H54 (cell line): ENCODE measurements around the gene TMTC1.
"Not testable (repeated sequence)": the region's sequence is repeated elsewhere in the genome, so short reads cannot be mapped to it uniquely, and the experiment has no call there.

Source experiments
- DNase-seq: peaks from one replicate; pipeline ENCODE4 v3.0.0; 2011; ENCODE audit warnings: low spot score, mixed read lengths; ENCODE audit not compliant: insufficient read length
- FAIRE-seq: peaks from 3 replicates; lab custom pipeline; 2011; peaks lifted over from hg19 to GRCh38; lab: Jason Lieb, UNC
- POLR2A ChIP-seq: IDR thresholded peaks from 2 replicates; pipeline ENCODE4 v1.6.1; 2011; ENCODE audit warnings: low read depth, mild to moderate bottlenecking, low read length

TMTC1 gene

DNA sequence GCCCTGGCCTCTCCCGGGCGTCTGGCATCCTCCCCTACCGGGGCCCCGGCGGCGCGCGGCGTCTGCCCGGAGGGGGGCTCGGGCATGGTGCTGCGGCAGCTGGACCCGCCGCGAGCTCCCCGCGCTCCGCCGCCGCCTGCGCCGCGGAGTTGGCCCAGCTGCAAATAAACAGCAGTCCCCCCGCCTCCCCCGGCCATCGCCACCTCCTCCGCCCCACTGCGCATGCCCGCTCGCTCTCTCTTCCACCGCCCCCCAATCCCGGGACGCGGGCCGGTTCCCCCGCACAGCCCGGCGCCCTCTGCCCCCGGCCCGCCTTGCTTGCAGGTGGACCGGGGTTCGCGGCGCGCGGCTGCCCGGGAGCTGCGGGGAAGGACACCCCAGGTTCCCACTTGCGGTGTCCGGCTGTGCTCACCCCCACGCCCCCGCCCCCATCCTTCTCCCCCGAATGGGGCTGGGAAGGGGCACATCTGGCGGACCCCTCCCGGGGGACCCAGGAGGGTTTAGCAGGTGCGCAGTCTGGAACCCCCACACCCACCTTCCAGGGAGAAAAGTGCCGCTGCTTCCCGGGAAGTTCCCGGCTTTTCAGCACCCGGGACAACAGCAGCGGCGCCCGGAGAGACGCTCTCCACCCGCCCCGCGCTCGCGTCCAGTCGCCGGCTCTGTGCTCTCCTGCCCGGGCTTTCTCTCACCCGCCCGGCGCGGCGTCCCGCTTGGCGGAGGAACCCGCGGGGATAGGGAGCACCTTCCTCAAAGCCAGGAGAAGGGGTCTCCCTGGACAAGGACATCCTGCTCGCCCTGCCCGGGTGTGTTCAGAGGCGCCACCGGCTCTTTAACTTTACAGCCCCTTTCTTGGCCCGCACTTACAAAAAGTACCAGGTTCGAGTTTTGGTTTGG lies at the start of gene TMTC1:
Gene TMTC1 (minus strand): TSS at position 170 of the 894 bp plus-strand sequence. CDS start 191 bp downstream, outside the sequence.
- TF ChIP-seq POLR2A = peak; percentile 42; the same call in 1 of the 2 replicates
- DNase-seq = peak; percentile 50
- FAIRE-seq = no peak

DNA sequence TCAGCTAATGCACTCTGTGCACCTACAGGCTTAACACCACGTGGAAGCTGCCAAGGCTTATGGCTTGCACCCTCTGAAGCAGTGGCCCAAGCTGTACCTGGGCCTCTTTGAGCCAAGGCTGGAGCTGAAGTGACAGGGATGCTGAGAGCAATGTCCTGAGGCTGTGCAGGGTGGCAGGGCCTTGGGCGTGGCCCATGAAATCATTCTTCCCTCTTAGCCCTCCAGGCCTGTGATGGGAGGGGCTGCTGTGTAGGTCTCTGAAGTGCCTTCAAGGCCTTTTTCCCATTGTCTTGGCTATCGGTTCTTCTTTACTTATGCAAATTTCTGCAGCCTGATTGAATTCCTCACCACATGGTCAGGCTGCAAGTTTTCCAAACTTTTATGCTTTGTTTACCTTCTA lies 47.4 kb upstream of the TMTC1 start:
- no peak for TF ChIP-seq POLR2A
- no peak for DNase-seq
- FAIRE-seq = no peak

DNA sequence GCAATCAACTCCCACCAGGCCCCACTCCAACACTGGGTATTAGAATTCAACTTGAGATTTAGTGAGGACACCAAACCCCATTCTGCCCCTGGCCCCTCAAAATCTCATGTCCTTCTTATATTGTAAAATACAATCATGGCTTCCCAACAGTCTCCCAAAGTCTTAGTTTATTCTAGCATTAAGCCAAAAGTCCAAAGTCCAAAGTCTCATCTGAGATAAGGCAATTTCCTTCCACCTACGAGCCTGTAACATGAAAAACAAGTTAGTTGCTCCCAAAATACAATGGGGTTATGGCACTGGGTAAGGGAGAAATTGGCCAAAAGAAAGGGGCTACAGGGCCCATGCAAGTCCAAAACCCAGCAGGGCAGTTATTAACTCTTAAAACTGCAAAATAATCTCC lies 46.6 kb upstream of the TMTC1 start:
- no peak for FAIRE-seq
- no peak for DNase-seq
- TF ChIP-seq POLR2A = no peak

DNA sequence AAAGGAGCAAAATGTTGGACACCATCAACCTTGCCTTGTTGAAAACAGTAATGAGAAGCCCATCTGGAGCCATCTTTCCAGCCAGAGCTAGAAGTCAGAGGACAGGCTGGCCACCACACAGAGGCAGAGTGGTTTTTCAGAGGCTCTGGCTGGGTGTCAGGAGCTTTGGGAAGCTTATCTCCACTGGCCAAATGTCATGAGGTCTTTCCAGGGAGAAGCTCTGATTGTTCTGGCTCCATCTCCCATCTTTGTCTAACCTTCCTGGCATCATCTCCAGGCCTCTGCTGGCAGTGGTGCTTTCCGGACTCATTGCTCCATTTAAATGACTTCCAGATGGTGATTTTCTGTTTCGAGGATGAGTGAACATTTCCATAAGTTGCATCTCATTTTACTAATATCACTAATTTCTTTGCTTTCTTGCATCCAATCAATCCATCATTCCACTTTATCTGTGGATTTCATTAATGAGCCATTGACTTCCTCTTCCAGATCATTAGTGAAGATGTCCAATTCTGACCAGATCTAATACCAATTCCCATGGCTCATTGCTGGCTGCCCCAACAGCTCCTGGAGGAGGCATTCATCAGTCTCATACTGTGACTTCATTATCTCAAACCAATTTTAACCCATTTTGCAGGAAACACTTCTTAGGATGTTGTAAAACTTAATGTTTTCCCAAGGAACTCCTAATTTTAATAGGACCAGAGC lies 35.3 kb upstream of the TMTC1 start:
- no peak for FAIRE-seq
- TF ChIP-seq POLR2A = no peak
- no peak for DNase-seq

DNA sequence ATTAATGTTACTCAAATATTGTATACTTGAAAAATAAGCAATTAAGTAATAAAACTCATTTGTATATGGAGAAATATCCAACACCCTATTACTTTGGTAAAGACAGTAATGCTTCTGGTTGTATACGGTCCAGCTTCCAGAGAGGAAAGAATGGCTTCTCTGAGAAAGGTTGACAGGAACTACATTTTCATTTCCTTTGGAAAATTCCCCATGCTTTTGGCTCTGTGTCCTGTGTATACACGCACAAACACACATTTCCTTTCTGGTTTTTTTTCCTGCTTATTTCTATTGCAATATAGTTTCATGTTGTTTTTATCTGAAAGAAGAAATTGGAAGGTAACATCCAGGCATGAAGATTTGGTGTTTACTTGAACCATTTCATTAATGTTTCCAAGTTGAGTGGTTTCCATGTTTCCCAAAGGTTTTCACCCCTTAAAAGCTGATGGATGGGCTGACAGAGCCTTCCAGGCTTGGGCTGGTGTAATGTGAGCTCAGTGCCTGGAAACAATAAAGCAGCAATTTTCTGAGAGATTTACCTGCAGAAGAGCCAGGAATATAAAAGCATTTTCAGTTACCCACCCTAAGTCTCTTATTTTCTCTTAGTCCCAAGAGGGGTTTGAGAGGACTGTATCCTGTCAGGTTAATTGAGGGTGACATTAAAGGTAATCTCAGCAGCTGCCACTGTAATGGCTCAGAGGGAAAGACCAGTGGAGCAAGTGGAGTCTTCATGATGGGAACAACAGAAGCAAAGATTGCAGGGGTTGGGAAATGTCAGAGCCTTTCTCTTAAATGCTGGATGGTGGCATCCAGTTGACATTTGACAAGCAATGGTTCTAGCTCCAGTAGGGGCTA lies 33.4 kb upstream of the TMTC1 start:
- TF ChIP-seq POLR2A = no peak
- no peak for DNase-seq
- FAIRE-seq = no peak

DNA sequence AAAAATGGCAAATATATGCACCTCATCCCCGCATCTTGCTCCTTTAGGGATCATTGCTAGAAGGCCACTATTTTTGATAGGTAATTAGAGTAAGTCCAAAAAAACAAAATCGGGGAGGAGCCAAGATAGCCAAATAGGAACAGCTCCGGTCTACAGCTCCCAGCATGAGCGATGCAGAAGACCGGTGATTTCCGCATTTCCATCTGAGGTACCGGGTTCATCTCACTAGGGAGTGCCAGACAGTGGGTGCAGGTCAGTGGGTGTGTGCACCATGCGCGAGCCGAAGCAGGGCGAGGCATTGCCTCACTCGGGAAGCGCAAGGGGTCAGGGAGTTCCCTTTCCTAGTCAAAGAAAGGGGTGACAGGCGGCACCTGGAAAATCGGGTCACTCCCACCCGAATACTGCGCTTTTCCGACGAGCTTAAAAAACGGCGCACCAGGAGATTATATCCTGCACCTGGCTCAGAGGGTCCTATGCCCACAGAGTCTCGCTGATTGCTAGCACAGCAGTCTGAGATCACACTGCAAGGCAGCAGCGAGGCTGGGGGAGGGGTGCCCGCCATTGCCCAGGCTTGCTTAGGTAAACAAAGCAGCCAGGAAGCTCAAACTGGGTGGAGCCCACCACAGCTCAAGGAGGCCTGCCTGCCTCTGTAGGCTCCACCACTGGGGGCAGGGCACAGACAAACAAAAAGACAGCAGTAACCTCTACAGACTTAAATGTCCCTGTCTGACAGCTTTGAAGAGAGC lies 26.0 kb upstream of the TMTC1 start:
- not testable (repeated sequence) for DNase-seq, FAIRE-seq

DNA sequence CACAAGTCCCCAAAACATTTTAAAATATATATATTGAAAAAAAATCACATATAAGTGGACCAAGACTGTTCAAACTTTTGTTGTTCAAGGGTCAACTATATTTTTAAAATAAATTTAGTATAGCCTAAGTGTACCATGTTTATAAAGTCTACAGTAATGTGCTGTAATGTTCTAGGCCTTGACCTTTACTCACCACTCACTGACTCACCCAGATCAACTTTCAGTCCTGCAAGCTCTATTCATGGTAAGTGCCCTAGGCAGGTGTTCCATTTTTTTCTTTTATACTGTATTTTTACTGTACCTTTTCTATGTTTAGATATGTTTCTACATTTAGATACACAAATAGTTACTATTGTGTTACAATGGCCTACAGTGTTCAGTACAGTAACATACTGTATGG lies 23.4 kb upstream of the TMTC1 start:
- FAIRE-seq (peak; percentile 66), DNase-seq (no peak)
- TF ChIP-seq POLR2A = no peak

DNA sequence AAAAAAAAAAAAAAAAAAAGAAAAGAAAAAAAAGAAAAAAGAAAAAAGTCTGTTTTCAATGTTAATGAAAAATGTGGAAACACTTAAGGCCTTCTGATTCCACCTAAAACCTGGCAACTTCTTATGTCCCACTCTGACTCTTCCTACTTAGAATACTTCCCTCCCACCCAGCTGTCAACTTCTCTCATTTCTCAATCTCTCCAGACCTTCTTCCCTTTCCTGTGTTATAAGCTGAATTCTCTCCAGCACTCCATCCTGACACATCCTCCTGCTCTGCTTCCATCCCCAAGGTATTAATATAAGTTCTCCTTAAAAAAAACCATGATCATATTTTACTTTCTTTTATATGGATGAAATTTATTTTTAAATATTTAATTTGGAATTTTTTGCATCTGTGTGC lies 20.3 kb upstream of the TMTC1 start:
- DNase-seq = no peak
- TF ChIP-seq POLR2A = no peak
- no peak for FAIRE-seq

DNA sequence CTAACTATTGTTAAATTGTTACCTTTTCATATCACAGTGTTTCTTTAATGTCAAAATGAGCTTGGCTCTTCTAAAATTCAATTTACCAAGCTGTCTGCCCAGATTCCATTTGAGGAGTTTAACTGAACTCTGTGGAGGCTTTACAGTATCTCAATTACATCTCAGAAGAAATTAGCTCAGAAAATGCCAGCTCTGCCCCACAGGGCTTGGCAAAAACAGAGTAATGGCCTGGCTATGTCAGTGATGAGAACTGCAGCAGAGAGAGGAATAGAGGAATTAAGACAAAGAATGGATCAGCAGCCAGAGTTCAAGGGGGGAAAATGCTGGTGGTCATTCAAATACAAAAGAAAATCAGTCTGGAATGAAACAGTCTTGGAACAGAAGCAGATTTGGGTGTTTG lies 15.8 kb upstream of the TMTC1 start:
- FAIRE-seq (no peak), DNase-seq (no peak)
- TF ChIP-seq POLR2A = no peak

DNA sequence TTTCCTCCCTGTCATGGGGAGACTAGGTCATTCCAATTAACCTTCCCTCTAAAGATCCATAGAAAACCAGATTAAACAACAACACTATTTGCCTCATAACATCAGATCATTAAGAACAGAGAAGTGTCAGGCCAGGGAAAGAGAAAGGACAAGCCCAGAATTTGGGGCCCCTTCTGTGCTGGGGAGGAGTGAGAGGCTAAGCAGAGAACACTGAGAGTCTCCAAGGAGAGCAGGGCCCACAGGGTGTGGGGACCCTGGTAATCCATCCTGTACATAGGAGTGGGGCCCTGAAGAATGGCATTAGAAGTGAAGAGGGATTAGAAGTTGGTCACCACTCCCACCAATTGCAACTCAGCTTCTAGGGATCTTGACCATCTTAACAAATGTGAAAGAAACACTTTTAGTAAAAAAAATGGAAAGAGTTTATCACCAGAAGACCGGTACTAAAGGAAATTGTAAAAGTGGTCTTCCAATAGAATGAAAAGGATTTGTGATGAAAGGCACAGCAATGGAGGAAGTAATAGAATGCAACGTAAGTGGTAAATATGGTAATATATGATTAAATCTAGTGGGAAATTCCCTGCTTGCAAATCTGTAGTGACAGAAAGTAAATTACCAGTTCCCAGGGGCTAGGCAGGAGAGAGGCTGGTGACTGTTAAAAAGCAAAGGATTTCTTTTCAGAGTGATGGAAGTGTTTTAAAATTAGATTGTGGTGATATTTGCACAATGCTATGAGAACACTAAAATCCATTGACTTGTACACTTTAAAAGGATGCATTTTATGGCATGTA lies 14.0 kb upstream of the TMTC1 start:
- TF ChIP-seq POLR2A = no peak
- DNase-seq = no peak

DNA sequence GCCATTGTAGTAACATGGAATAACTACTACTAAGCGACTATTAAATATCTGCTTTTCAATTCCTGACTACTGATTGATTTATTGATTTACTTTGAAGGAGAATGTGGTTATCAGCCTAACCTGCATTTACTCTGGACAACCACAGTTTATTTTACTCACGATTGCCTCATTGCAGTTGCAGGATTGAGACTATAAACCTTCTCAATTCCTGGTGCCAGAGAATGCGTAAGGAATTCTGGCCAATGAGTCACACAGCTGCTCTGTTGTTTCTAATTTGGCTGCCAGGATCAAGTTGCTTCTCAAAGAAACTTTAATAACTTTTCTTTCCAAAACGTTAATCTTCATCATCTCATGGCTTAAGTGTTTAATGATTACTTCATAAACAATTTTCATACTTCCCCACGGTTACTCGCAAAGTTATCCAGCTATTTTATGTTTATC lies 13.1 kb upstream of the TMTC1 start:
- DNase-seq (peak; percentile 61), FAIRE-seq (peak; percentile 57)
- no peak for TF ChIP-seq POLR2A

More for the DNA sequence above, 14.0 kb upstream of the TMTC1 start:
- FAIRE-seq = no peak

DNA sequence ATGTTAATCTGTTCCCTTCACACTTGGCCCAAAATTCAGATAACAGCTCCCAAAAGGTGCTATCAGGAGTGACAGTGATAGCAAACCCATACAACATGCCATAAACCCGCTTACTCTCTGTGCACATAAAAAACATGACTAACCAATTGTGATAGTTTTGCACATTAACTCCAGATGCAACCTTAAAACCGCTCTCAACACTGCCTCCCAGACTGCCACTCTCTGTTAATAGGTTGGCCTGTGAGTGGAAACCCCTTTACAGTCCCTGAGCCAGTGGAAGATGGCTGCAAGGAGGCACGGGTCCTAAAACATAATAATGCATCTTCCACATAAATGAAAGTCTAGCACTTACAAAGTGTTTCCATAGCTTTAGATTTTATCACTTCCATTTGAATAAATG lies 12.0 kb upstream of the TMTC1 start:
- no peak for TF ChIP-seq POLR2A
- no peak for DNase-seq
- FAIRE-seq = no peak
